Stimulated activated CD8-positive, alpha-beta memory T cell treated with anti-CD3 and anti-CD28 coated beads, Interleukin-2, amount 100 ng/mL, for 48 hours (primary cell): ENCODE results near the gene GUK1.

Experiments used
- DNase-seq, 2 donors: peaks; one replicate each; pipeline ENCODE4 v3.0.0-alpha.2; 2020; ENCODE audit warnings: low read depth in 2 of 2

Gene GUK1, protein sequence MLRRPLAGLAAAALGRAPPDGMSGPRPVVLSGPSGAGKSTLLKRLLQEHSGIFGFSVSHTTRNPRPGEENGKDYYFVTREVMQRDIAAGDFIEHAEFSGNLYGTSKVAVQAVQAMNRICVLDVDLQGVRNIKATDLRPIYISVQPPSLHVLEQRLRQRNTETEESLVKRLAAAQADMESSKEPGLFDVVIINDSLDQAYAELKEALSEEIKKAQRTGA

DNA sequence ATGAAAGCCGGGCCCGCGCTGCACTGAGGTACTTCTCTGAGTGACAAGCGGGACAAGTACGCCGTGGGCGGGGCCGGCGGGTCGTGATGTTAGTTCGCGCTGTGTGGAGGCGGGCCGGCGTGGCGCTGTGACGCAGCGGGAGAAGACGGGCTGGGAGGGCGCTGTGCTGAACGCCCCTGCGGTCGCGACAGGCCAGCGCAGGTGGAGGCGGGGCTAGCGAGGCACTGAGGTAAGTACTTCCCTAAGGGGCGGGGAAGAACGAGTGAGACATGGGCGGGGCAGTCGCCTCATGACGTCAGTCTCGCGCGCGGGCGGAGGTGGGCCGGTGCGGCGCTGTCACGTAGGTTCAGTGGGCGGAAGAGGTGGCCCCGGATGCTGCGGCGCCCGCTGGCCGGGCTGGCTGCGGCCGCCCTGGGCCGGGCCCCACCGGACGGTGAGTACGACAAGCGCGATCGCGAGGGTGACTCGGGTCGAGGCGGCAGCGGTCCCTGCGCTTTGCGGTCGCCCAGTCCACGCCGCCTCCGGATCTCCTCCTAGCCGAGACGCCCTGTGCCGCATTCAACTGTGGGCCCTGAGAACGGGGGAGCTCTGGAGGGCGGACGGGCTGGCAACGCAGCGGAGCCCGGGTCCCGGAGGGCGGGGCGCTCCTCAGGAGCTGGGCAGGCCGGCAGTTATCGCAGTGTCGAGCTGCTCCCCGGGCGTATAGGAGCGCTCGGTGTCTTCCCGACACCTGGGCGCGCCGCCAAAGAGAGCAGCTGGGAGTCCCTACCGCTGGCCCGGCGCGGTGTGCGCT is at the start of gene GUK1:
GUK1 (plus strand) TSS at position 349 of the 793 bp plus-strand sequence; CDS start at position 373, 24 bp downstream.
- peak; percentile 100 for DNase-seq

DNA sequence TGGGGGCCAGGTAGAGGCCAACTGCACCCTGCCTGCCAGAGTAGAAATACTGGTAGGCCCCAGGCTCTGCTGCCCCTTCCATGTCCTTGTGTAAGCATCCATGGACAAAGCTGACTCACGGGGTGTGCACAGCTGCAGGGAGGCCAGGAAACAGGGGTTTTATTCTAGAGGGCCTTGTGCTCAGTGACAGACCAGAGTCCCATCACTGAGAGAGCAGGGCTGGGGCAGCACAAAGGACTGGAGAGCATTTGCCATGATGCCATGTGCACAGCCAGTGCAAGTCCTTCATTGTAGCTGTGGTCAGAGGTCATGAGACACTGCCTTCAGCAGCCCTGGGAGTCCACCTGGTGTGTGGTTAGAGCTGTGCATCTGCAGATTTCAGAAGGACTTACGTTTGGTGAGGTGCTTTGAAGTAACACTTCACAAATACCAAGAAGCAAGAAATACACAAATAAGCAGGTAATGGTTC is 49.4 kb upstream of the GUK1 start:
- DNase-seq = no peak

DNA sequence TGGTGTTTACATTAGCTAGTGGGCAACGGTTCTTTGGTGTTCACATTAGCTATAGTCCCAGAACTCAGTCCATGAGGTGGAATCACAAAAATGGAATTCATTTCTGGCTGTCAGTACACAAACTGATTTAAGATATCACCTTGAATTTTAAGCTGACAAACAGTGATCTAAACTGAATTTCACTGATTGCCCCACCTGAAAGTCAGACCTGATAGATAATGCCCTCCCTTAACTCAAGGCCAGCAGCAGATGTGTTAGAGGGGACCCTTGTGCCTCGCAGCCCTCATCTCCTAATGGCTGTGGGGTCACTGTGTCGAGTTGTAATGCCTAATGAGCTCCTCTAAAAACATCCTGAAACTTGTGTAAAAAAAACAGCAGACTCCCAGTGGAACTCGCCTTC is 49.0 kb upstream of the GUK1 start:
- no peak for DNase-seq

DNA sequence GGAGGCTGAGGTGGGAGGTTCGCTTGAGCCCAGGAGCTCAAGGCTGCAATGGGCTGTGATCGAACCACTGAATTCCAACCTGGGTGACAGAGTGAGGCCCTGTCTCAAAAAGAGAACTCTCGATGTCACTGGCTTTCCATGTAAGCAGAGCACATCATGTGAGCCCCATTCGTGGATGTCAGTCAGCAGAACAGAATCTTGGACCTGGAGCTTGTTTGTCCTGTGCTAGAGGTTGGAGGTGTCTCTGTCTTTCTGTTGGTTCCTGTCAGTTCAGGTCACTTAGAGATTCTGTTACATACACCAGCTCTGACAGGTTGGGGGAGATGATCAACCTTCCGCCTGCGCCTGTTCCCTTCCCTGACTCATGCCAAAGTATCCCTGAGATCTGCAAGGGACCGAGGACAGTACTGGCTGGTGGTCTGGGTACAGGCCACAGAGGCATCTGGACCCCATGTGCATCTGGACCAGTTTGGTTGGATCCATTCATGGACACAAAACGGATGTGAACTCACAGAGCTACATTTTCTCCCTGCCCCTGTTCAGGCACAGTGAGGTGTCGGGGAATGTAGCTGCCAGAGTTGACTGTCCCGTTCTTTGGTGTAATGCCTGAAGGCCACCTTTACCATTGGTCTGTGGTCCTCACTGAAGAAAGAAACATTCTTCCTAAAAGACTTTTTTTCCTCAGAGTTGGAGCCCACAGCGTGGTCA is 47.6 kb upstream of the GUK1 start:
- DNase-seq = no peak

DNA sequence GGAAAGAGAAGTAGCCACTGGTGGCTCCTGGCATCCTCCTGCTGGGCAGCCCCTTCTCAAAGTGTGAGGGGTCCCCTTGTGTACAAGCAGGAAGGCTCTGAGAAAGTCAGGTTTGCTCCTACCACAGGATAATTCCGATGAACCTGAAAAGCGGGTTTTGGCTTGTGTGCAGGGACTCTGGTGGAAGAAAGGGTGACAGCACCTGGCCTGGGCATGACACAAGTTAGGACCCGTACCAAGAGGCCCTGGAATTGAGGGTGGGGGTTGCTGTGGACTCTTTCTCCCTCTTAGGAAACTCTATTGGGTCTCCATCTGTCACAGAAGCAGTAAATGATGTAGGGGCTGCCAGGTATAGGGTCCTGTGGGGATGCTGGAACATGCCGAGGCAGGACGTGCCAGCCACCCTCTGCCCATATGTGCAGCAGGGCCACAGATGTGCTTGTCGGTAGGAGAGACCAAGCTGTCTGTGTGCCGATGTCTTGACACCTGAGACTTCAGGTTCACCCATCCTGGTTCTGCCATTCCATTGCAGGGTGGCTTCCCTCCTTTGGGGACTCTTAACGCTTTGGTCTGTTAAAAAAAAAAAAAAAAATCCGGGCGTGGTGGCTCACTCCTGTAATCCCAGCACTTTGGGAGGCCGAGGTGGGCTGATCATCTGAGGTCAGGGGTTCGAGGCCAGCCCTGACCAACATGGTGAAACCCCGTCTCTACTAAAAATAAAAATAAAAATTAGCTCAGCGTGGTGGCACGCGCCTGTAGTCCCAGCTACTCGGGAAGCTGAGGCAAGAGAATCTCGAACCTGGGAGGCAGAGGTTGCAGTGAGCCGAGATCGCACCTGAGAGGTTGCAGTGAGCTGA is 46.8 kb upstream of the GUK1 start:
- DNase-seq = no peak

DNA sequence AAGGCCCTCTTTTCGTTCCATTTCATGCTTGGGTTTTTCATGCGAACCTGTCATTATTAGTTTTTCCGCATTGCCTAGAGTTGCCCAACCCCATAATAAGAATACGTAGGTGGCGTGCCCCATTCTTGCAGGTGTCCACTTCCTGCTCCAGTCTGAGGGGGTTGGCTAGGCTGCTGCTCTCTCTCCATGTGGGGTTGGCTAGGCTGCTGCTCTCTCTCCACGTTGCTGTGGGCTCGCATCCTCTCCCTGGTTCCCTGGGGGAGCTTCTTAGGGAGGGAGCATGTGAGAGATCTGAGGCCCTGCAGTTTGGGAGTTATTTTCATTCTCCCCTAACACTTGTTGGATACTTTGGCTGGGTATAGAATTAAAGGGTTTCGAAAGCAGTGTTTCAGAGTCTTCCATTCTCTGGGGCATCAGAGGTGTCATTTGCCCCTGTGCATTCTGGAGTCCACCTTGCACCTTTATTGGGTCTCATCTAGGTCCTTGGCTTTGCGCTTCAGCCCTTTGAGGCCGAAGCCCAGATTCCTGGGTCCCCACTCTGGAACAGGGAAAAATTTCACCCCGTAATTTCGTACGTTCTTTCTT is 45.6 kb upstream of the GUK1 start:
- no peak for DNase-seq

DNA sequence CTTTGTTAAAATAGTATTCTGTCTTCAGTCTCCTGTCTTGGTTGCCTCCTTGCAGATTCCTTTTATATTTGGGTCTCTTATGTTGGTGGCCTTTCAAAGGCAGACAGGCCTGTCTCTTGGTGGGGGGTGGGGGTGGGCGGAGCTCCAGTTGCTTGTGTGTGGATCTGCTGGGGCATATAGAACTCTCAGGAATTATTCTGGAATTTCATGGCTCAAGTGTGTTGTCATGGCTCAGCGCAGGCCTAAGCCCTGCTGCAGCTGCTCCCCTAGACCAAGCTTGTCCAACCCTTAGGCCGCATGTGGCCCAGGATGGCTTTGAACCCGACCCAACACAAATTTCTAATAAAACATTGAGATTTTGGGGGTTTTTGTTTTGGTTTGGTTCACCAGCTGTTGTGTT is 44.9 kb upstream of the GUK1 start:
- no peak for DNase-seq

DNA sequence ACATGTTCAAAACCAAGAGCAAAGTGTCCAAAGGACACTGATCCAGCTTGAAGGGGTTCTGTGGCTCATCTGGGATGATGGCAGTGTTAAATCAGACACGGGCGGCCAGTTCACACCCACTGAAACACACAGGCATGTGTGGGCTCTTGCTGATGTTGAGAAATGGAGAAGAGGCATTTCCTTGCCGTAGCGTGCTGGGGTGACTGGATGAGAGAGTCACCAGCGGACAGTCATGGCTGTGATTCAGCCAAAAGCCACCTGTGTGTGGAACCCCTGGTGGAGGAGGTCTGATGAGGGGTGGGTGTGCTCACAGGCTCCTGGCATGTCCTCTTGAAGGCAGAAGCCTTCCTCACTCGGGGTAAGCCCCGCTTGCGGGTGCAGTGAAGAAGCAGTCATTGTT is 44.1 kb upstream of the GUK1 start:
- no peak for DNase-seq

DNA sequence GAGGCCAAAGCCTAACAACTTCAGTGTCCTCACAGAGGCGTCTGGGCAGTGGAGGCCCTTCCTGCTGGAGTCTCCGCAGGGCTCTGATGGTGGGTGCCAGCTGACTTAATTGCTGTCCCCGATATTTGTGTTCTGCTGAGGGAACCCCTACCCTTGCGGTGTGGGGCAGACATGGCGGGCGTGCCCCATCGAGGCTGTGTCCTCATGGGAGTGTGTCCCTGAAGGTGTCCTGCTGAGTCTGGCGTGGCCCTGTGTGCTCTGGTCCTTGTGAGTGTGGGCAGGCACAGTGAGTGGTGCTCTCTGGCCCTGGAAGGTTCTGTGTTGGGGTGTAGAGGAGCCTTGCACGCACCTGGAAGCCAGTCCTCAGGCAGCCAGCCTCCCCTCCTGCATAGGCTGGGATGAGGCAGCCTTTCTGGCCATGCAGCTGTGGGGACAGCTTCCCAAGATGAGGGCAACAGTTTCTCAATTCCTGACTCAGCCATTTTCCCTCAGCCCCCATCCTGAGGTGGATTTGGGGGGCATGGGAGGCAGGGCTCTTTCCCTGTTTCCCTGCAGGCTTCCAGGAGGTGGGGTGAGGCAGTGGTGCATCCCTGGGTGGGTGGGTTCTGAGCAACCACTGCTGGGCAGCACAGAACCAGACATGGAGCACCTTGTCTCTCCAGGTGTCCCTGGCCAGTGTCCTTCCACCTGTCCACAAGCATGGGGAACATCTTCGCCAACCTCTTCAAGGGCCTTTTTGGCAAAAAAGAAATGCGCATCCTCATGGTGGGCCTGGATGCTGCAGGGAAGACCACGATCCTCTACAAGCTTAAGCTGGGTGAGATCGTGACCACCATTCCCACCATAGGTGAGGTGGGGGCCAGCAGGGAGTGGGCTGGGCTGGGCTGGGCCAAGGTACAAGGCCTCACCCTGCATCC is 43.4 kb upstream of the GUK1 start:
- no peak for DNase-seq

DNA sequence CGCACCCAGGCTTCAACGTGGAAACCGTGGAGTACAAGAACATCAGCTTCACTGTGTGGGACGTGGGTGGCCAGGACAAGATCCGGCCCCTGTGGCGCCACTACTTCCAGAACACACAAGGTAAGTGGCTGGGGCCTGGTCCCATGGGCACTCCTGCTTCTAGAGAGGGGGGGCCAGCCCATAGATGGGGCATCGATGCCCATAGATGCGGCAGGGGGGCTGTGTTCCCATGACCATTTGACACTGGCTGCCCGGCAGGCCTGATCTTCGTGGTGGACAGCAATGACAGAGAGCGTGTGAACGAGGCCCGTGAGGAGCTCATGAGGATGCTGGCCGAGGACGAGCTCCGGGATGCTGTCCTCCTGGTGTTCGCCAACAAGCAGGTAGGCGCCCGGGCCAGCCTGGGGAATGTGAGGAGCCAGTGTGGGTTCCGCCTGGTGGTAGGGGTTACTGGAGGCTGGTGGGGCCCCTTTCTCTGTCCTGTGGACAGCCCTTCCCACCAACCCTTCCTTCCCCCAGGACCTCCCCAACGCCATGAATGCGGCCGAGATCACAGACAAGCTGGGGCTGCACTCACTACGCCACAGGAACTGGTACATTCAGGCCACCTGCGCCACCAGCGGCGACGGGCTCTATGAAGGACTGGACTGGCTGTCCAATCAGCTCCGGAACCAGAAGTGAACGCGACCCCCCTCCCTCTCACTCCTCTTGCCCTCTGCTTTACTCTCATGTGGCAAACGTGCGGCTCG is 42.6 kb upstream of the GUK1 start:
- no peak for DNase-seq

DNA sequence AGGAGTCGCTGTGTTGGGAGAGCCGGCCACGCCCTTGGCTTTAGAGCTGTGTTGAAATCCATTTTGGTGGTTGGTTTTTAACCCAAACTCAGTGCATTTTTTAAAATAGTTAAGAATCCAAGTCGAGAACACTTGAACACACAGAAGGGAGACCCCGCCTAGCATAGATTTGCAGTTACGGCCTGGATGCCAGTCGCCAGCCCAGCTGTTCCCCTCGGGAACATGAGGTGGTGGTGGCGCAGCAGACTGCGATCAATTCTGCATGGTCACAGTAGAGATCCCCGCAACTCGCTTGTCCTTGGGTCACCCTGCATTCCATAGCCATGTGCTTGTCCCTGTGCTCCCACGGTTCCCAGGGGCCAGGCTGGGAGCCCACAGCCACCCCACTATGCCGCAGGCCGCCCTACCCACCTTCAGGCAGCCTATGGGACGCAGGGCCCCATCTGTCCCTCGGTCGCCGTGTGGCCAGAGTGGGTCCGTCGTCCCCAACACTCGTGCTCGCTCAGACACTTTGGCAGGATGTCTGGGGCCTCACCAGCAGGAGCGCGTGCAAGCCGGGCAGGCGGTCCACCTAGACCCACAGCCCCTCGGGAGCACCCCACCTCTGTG is 41.7 kb upstream of the GUK1 start:
- DNase-seq = no peak

DNA sequence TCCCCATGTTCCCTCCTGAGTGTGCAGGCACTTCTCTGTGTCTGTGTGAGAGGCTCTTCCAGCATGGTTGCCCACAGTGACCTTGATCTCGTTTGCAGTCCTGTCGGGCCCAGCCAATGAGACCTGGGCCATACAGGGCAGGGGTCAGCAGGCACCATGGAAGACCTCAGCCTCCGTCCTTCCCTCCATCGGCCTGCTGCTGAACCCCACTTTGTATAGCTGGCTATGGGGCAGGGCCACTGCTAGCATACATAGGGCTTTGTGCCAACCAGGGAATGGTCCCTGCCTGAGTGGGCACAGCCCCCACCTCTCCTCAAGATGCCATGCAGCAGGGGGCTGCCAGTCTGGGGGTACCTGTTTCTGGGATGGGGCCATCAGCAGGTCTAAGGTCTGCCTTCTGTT is 40.7 kb upstream of the GUK1 start:
- no peak for DNase-seq

DNA sequence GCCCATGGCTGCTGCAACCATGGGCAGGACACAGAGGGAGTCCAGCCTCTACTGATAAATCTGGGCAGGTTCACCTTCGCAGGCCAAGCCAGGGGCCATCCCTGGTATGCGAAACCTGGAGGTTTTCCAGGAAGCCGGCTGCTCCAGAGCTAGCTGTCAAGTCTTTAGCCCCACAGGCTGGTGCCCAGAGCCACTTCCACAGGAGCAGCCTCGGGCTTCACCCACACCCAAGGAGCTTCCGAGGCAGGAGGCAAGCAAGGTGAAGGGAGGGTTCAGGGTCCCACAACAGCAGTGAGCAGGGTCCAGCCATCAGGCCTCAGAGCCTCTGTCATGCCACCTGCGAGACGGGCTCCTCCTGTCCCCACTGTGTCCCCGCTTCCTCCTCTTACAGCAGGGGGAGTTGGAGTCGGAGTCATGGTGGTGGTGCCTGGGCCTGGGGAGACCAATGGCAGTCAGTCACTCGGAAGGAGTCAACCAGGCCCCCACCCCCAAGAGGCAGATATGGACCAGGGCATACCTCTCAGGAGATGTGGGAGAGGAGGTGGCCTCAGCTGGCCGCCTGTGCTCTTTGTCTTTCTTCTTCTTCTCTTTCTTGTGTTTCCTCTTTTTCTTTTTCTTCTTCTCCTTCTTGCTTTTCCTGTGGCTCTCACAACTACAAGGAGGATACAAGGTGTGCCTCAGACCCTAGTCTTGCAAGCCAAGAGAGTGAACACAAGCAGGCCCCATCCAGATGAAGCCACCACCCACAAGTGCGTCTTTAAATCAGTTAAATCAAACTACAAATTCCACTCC is 39.1 kb upstream of the GUK1 start:
- DNase-seq = no peak

DNA sequence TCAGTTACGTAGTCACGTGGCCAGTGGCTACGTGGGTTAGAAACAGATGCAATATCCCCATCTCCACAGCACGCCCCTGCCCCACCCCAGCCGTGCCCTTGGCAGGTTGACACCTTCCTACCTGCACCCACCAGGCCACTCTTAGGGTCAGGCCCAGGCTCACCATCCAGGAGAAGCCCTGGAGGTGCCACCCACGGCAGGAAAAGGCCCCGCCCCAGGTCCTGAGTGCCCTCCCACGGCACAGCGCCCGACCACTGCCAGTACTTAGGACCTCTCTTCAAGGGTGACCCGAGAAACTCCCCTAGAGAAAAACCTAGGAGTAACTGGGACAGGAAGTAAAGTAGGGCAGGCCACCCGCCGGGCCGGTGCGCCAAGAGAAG is 38.5 kb upstream of the GUK1 start:
- DNase-seq = no peak

DNA sequence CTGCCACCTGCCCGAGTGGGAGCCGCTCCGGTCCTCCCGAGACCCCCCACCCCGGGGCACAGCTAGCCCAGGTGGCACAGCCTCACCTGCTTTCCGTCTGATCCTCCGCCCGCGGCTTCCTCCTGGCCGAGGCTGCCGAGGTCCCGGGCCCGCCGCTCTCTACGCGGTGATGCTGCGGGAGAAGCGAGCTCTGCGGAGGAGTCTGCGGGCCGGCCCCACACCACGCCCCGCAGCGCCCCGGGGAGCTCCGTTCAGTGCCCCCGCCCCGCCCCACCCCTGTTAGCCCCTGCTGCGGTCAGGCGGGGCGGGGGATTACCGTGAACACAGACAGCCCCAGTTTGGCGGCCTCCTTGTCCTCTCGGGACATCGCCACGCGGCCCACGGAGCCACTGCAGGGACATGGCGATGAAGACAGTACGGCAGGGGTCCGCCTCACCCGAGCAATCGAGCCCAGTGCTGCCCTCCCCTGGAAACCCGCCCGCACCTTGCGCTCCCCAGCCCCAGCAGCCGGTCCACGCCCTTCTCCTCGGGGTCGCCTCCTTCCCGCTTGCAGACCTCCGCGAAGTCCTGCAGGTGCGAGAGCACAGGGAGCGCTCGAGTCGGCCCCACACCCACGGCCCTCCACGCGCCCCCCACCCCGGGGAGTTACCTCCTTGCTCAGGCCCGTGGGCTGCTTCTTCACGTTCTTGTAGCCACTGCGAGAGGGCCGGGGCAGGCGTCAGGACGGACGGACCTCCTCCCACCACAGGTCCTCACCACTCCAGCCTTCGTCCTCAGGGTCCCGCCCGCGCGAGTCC is 37.9 kb upstream of the GUK1 start:
- DNase-seq = peak; percentile 37 to 48

DNA sequence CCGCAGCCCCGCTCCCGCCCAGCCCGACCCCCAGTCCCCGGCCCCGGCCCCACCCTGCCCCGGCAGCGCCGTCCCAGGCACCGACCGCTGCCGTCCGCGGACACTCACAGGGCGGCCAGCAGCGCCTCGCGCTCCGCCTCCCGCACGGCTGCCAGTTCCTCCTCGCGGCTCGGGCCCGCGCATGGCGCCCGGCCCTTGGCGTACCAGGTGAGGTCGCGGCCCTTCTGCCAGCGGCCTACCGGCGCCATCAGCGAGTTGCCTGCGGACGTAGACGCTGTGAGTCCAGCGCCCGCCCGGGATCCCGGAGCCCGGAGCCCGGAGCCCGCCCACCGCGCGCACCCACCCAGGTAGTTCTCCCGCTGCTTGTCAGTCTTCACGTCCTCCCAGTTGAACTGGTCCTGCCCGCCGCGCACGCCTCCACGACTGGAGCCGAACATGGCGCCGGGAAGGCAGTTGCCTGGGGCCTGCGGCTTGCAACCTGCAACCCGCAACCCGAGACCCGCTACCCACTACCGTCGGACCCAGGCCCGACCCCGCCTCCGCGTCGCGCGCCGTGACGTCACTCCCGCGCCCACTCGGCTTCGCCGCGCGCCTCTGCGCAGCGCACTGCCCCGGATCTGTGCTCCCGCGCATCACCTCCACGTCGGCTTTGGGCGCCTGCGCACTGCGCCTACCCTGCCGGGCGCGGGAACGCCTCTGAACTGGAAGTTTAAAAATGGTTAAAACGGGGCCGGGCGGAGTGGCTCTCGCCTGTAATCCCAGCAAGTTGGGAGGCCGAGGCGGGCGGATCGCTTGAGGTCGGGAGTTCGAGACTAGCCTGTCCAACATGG is 37.1 kb upstream of the GUK1 start, which contains the start of gene C1orf35:
C1orf35 (minus strand) TSS at position 535 of the 830 bp plus-strand sequence; CDS start at position 437, 98 bp downstream.
- peak; percentile 95 for DNase-seq
